SU-DHL-6 (cell line): ENCODE results near the gene TOMM40.

ENCODE experiments used
- H2AFZ ChIP-seq: fragments of 200-600 bp; sonication (generic); 2 replicates; pipeline ENCODE4 v1.6.1; 2014; ENCODE audit warnings: low read depth, mild to moderate bottlenecking, moderate library complexity, mixed read lengths, antibody characterized with exemption, low read length; ENCODE audit not compliant: severe bottlenecking
- H3F3A ChIP-seq: fragments of 200-600 bp; shearing (Covaris generic); 2 replicates; pipeline ENCODE4 v1.6.0; 2016; ENCODE audit warnings: antibody characterized with exemption, mild to moderate bottlenecking; ENCODE audit not compliant: insufficient read depth
- H3K27ac ChIP-seq: fragments of 200-600 bp; sonication (generic); 2 replicates; pipeline ENCODE4 v1.5.1; 2016; ENCODE audit warnings: low read depth, mild to moderate bottlenecking, low read length, moderate library complexity, mixed read lengths
- H3K27me3 ChIP-seq: fragments of 200-600 bp; sonication (generic), shearing (Covaris generic); 2 replicates; pipeline ENCODE4 v1.6.0; 2014; ENCODE audit warnings: mild to moderate bottlenecking, low read length
- H3K36me3 ChIP-seq: fragments of 200-600 bp; sonication (generic); 2 replicates; pipeline ENCODE4 v1.6.1; 2014; ENCODE audit warnings: mild to moderate bottlenecking, low read length, mixed read lengths
- H3K4me2 ChIP-seq: fragments of 300-600, 200-600 bp; shearing (Covaris generic), sonication (generic); 2 replicates; pipeline ENCODE4 v1.6.0; 2014; ENCODE audit warnings: low read length, low read depth, mild to moderate bottlenecking; ENCODE audit not compliant: poor library complexity, severe bottlenecking
- H3K4me3 ChIP-seq: fragments of 200-600 bp; sonication (generic); 2 replicates; pipeline ENCODE4 v1.5.1; 2014; ENCODE audit warnings: antibody characterized with exemption, low read length, mild to moderate bottlenecking, mixed read lengths; ENCODE audit not compliant: insufficient read depth, poor library complexity, severe bottlenecking
- H3K79me2 ChIP-seq: fragments of 200-600 bp; sonication (generic); 2 replicates; pipeline ENCODE4 v1.6.1; 2014; ENCODE audit warnings: mild to moderate bottlenecking, low read length, moderate library complexity; ENCODE audit not compliant: insufficient read depth
- H3K9ac ChIP-seq: fragments of 200-600 bp; sonication (generic); 2 replicates; pipeline ENCODE4 v1.7.0; 2014; ENCODE audit warnings: mild to moderate bottlenecking, low read length
- H3K9me2 ChIP-seq: fragments of 200-600 bp; sonication (generic); replicated peaks from 2 replicates; pipeline ENCODE4 v1.6.1; 2014; ENCODE audit warnings: low read length; ENCODE audit not compliant: insufficient read depth
- H3K9me3 ChIP-seq: fragments of 200-600 bp; sonication (generic); 2 replicates; pipeline ENCODE4 v1.6.1; 2014; ENCODE audit warnings: low read length, mixed read lengths; ENCODE audit not compliant: insufficient read depth
- H4K20me1 ChIP-seq: fragments of 200-600 bp; sonication (generic); 2 replicates; pipeline ENCODE4 v1.6.1; 2014; ENCODE audit warnings: low read depth, mild to moderate bottlenecking, antibody characterized with exemption, low read length, moderate library complexity, mixed read lengths
- EZH2phosphoT487 ChIP-seq: fragments of 200-600 bp; sonication (generic), shearing (Covaris generic); conservative IDR thresholded peaks from 2 replicates; pipeline ENCODE4 v1.6.1; 2018; ENCODE audit warnings: mild to moderate bottlenecking, antibody characterized with exemption, low read length, moderate library complexity, mixed read lengths
- TF ChIP-seq, protein P1 (sequence below): fragments of 200-600 bp; sonication (generic); IDR thresholded peaks from one replicate; pipeline ENCODE4 v1.5.1; 2017; ENCODE audit warnings: antibody characterized with exemption, mild to moderate bottlenecking, low read length, moderate library complexity; ENCODE audit not compliant: insufficient read depth, poor library complexity, severe bottlenecking

TOMM40 gene

DNA sequence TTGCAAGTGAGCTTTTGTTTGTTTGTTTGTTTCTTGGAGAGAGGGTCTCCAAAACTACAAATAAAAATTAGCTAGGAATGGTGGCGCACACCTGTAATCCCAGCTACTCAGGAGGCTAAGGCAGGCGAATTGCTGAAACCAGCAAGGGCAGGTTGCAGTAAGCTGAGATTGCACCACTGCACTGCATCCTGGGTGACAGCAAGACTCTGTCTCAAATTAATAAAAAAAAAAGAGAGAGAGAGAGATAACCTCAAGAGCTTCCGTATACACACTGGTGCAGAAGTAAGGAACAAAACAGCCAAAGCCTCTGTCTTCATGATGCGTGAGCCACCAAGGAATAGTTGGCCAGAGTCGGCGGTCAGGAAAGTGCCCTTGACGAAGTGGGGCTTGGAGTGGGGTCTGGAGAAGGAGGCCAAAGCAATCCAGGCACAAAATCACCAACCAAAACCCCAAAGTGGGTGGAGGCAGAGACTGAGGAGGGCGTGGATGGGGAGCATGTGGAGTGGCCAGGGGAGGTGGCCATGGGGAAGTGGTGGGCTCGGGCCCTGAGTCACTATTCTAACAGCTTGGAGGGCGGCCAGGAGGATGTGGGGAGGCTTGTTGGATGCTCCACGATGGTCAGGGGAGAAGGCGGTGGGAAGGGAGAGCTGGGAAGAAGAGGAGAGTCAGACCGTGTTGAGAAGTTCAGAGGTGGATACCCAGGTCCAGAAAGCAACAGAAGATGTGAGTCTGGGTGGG is 21.2 kb upstream of the TOMM40 start:
- Histone ChIP-seq H4K20me1 (no peaks in the 10 kb centered on the region), H3K9ac (no peak overlapping the region), H3K4me2 (no peak overlapping the region), H2AFZ (no peak overlapping the region), H3K79me2 (no peaks in the 10 kb centered on the region), H3K9me2 (no peaks in the 10 kb centered on the region), H3K4me3 (no peak overlapping the region), H3K36me3 (no peaks in the 10 kb centered on the region), H3F3A (no peaks in the 10 kb centered on the region), H3K27me3 (no peaks in the 10 kb centered on the region), H3K27ac (no peak overlapping the region), H3K9me3 (no peaks in the 10 kb centered on the region)
- TF ChIP-seq, protein P1, sequence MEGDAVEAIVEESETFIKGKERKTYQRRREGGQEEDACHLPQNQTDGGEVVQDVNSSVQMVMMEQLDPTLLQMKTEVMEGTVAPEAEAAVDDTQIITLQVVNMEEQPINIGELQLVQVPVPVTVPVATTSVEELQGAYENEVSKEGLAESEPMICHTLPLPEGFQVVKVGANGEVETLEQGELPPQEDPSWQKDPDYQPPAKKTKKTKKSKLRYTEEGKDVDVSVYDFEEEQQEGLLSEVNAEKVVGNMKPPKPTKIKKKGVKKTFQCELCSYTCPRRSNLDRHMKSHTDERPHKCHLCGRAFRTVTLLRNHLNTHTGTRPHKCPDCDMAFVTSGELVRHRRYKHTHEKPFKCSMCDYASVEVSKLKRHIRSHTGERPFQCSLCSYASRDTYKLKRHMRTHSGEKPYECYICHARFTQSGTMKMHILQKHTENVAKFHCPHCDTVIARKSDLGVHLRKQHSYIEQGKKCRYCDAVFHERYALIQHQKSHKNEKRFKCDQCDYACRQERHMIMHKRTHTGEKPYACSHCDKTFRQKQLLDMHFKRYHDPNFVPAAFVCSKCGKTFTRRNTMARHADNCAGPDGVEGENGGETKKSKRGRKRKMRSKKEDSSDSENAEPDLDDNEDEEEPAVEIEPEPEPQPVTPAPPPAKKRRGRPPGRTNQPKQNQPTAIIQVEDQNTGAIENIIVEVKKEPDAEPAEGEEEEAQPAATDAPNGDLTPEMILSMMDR: no peak
- TF ChIP-seq EZH2phosphoT487: no peak

DNA sequence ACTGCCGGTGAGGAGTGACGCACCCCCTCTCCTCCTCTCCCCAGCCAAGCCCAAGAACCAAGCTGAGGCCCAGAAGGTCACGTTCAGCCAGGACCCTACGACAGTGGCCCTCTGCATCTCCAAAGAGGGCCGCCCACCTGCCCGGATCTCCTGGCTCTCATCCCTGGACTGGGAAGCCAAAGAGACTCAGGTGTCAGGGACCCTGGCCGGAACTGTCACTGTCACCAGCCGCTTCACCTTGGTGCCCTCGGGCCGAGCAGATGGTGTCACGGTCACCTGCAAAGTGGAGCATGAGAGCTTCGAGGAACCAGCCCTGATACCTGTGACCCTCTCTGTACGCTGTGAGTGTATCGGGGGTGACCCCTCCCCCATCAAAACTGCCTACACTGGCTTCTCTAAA is 19.2 kb upstream of the TOMM40 start:
- no peak overlapping the region for H3K27ac ChIP-seq
- H2AFZ ChIP-seq: no peak overlapping the region
- no peaks in the 10 kb centered on the region for H3K27me3 ChIP-seq
- H3K4me2 ChIP-seq: no peak overlapping the region
- H3K9me2 ChIP-seq: no peaks in the 10 kb centered on the region
- no peak overlapping the region for H3K4me3 ChIP-seq
- no peaks in the 10 kb centered on the region for H4K20me1 ChIP-seq
- H3K9ac ChIP-seq: no peak overlapping the region
- no peaks in the 10 kb centered on the region for H3F3A ChIP-seq
- no peaks in the 10 kb centered on the region for H3K36me3 ChIP-seq
- H3K9me3 ChIP-seq: no peaks in the 10 kb centered on the region
- TF ChIP-seq, protein P1: no peak
- TF ChIP-seq EZH2phosphoT487: no peak
- H3K79me2 ChIP-seq: no peaks in the 10 kb centered on the region

DNA sequence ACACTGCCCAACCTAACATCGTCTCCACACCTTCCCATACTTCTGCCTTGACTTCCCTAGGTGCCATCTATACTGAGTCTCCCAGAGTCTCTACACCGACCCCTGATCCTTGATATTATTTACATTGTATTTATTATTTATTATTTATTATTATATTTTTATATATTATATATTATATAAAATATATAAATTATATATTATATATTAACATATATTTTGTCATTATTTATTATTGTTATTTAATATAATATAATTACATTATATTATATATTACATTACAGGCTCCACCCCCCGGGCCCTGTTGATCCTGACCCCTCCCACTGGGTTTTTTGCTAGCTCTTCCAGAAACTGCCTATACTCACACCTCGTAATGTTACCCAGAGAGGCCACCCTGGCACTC is 18.4 kb upstream of the TOMM40 start:
- Histone ChIP-seq H3K4me3 (no peak overlapping the region), H3K79me2 (no peaks in the 10 kb centered on the region), H2AFZ (no peak overlapping the region), H3F3A (no peaks in the 10 kb centered on the region), H3K36me3 (no peaks in the 10 kb centered on the region), H3K27ac (no peak overlapping the region), H3K9ac (no peak overlapping the region), H3K27me3 (no peaks in the 10 kb centered on the region), H3K4me2 (no peak overlapping the region), H4K20me1 (no peaks in the 10 kb centered on the region), H3K9me2 (no peaks in the 10 kb centered on the region), H3K9me3 (no peaks in the 10 kb centered on the region)
- TF ChIP-seq, protein P1: no peak
- no peak for TF ChIP-seq EZH2phosphoT487

DNA sequence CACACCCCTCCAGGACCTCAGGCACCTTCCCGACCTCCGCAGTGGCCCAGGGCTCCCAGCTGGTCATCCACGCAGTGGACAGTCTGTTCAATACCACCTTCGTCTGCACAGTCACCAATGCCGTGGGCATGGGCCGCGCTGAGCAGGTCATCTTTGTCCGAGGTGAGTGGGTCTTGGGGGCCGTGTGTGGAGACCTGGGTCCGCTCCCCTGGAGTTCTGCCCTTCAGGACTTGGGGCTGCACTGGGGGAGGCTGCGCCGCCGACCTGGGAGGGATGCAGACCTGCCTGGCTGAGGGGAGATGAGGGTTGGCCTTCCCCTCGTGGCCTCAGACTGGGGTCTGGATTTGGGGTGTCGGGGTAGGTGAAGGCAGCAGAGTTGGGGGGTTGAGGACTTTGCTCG is 16.7 kb upstream of the TOMM40 start:
- H3K27ac ChIP-seq: no peak overlapping the region
- no peak overlapping the region for H3K4me3 ChIP-seq
- no peaks in the 10 kb centered on the region for H3K36me3 ChIP-seq
- H3K79me2 ChIP-seq: no peaks in the 10 kb centered on the region
- H2AFZ ChIP-seq: no peak overlapping the region
- H3K27me3 ChIP-seq: no peaks in the 10 kb centered on the region
- no peak overlapping the region for H3K4me2 ChIP-seq
- H3F3A ChIP-seq: no peaks in the 10 kb centered on the region
- no peaks in the 10 kb centered on the region for H3K9me2 ChIP-seq
- no peaks in the 10 kb centered on the region for H4K20me1 ChIP-seq
- no peaks in the 10 kb centered on the region for H3K9me3 ChIP-seq
- no peak for TF ChIP-seq EZH2phosphoT487
- no peak overlapping the region for H3K9ac ChIP-seq
